ENCODE results near the gene LY86. TPM values are rescaled to one million over a fixed set of nuclear protein-coding genes. Genes with fewer than 3 reads are reported as not detected.

LY86 gene
- total RNA-seq, 4 donors from 2014 or later = 1.2 to 1.8 (median 1.3) TPM

- no peak overlapping the region for H3K27ac ChIP-seq (replicated peaks in 1 of 4)
Measured at GRCh38 chr6:6697620-6698019, 109.1 kb downstream of the LY86 start.

DNA sequence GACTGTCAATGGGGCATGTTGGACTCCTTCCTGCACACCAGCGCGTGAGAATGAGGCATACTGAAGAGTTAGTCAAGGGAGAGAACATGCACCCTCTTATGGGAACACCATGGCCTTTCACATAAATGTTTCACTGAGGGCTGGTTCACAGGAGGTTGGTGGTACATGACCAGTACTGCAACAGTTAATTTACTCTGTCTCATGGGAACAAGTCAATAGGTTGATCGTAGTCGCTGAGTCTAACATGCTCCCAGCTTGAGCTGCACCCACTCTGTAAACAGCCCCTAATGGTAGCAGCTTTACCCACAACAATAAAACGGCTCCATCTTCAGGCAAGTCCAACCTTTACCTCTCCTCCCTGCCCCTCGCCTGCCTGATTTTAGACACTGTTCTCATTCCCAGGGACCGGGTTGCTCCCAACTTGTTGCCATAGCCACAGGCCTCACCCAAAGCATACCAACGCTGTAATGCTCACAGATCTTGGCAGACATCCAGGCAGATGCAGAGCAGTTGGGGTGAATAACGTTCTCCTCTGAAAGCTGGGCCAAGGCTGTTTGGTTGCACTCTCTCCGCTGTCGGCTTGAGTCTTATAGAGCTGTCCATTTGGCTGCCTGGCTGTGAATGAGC is 111.3 kb downstream of the LY86 start:
- intact Hi-C loops (cut with DNase I) = no loop called here
- Histone ChIP-seq H3K9me3 (no peaks in the 10 kb centered on the region), H3K27ac (replicated peaks in 1 of 4) (peak overlapping the region; percentile 24 to 62 (median 40)), H3K4me3 (no peak overlapping the region), H3K36me3 (no peaks in the 10 kb centered on the region), H3K4me1 (peaks cover 34 to 45% (median 43%) of the 10 kb centered on the region in 4 donors), H3K27me3 (no peaks in the 10 kb centered on the region)
- TF ChIP-seq POLR2AphosphoS5 (IDR thresholded peaks at IDR 0.05) (peak in 1 of 2 donors; percentile 41), POLR2A (IDR thresholded peaks at IDR 0.05; ENCODE audit: low read depth) (no peak)
- TF ChIP-seq, protein P1, sequence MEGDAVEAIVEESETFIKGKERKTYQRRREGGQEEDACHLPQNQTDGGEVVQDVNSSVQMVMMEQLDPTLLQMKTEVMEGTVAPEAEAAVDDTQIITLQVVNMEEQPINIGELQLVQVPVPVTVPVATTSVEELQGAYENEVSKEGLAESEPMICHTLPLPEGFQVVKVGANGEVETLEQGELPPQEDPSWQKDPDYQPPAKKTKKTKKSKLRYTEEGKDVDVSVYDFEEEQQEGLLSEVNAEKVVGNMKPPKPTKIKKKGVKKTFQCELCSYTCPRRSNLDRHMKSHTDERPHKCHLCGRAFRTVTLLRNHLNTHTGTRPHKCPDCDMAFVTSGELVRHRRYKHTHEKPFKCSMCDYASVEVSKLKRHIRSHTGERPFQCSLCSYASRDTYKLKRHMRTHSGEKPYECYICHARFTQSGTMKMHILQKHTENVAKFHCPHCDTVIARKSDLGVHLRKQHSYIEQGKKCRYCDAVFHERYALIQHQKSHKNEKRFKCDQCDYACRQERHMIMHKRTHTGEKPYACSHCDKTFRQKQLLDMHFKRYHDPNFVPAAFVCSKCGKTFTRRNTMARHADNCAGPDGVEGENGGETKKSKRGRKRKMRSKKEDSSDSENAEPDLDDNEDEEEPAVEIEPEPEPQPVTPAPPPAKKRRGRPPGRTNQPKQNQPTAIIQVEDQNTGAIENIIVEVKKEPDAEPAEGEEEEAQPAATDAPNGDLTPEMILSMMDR (IDR thresholded peaks at IDR 0.05) = no peak
- WGBS = 22% methylated on average over 11 of the region's 11 CpGs
- DNase-seq (ENCODE audit: extremely low spot score) = no peak

More at GRCh38 chr6:6697620-6698019, 109.1 kb downstream of the LY86 start:
- Histone ChIP-seq H3K4me3 (no peak overlapping the region), H3K4me1 (peaks cover 43 to 54% (median 49%) of the 10 kb centered on the region in 4 donors), H3K9me3 (no peaks in the 10 kb centered on the region), H3K36me3 (no peaks in the 10 kb centered on the region), H3K27me3 (peaks cover 0 to 6% (median 0%) of the 10 kb centered on the region in 4 donors)
- WGBS = 90% methylated on average over 3 of the region's 3 CpGs
- no peak for TF ChIP-seq EP300 (IDR thresholded peaks at IDR 0.05)
- TF ChIP-seq POLR2A (IDR thresholded peaks at IDR 0.05; ENCODE audit: low read depth) = no peak
- TF ChIP-seq, protein P1 (IDR thresholded peaks at IDR 0.05) = no peak
- DNase-seq (ENCODE audit: extremely low spot score) = no peak
- intact Hi-C loops (cut with DNase I) = no loop called here

GRCh38 chr6:6700407-6701270 is 112.1 kb downstream of the LY86 start:
- no peak overlapping the region for H3K4me3 ChIP-seq
- WGBS = 67% methylated on average over 13 of the region's 13 CpGs
- peaks cover 26 to 37% (median 35%) of the 10 kb centered on the region in 4 donors for H3K4me1 ChIP-seq
- H3K9me3 ChIP-seq = no peaks in the 10 kb centered on the region
- peak overlapping the region; percentile 24 to 62 (median 40) for H3K27ac ChIP-seq (replicated peaks in 1 of 4)
- no peak for TF ChIP-seq EP300 (IDR thresholded peaks at IDR 0.05)
- TF ChIP-seq, protein P1 (IDR thresholded peaks at IDR 0.05) = no peak
- TF ChIP-seq POLR2AphosphoS5 (IDR thresholded peaks at IDR 0.05) = no peak
- no peak for TF ChIP-seq POLR2A (IDR thresholded peaks at IDR 0.05; ENCODE audit: low read depth)
- no peak for DNase-seq (ENCODE audit: extremely low spot score)
- no peaks in the 10 kb centered on the region for H3K36me3 ChIP-seq
- no peaks in the 10 kb centered on the region for H3K27me3 ChIP-seq
- intact Hi-C loops (cut with DNase I) = no loop called here

- H3K4me1 ChIP-seq = peaks cover 14 to 24% (median 23%) of the 10 kb centered on the region in 4 donors
- H3K36me3 ChIP-seq = no peaks in the 10 kb centered on the region
- H3K27me3 ChIP-seq = no peaks in the 10 kb centered on the region
- no peaks in the 10 kb centered on the region for H3K9me3 ChIP-seq
- H3K27ac ChIP-seq (replicated peaks in 1 of 4) = no peak overlapping the region
- TF ChIP-seq POLR2AphosphoS5 (IDR thresholded peaks at IDR 0.05) (no peak), POLR2A (IDR thresholded peaks at IDR 0.05; ENCODE audit: low read depth) (no peak), EP300 (IDR thresholded peaks at IDR 0.05) (no peak)
- TF ChIP-seq, protein P1 (IDR thresholded peaks at IDR 0.05) = no peak
- no peak overlapping the region for H3K4me3 ChIP-seq
- 76% methylated on average over 9 of the region's 9 CpGs for WGBS
- no peak for DNase-seq (ENCODE audit: extremely low spot score)
- intact Hi-C loops (cut with DNase I) = no loop called here
Measured at GRCh38 chr6:6701864-6702263, 113.3 kb downstream of the LY86 start.
